PC-3 (cell line): ENCODE results near the gene GFPT2.

ENCODE experiments used
- CTCF ChIP-seq: fragments of 300-600 bp; sonication (generic); conservative IDR thresholded peaks from 2 replicates; pipeline ENCODE4 v1.5.1; 2017; ENCODE audit warnings: antibody characterized with exemption, low read depth, mild to moderate bottlenecking, low read length
- EZH2 ChIP-seq: fragments of 300-600 bp; sonication (generic); IDR thresholded peaks from one replicate; pipeline ENCODE4 v1.6.1; 2017; ENCODE audit warnings: antibody characterized with exemption, mild to moderate bottlenecking, low read length; ENCODE audit not compliant: unreplicated experiment

DNA sequence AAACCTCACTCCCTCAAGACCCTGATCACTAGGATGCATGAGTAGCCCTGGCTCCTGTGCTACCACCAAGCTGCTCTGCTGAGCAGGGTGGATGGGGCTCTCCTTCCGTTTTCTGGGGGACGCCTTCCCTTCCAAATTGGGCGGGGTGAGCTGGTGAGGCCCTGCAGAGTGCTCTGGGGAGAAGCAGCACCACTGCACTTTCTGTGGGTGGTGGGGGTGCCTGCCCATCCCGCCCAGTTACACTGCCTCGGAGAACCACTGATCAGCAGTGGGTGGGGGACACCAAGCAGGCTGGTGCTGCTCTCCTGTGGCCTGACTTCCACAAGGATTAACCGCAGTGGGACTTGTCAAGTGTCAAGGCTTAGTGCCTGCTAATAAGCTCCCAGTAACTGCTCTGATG lies 19.0 kb downstream of the GFPT2 start:
- TF ChIP-seq CTCF (no peak), EZH2 (no peak)
